ENCODE measurements around the gene NUDT9. TPM values are rescaled to one million over a fixed set of nuclear protein-coding genes. Genes with fewer than 3 reads are reported as not detected.
"Not testable (repeated sequence)": the region's sequence is repeated elsewhere in the genome, so short reads cannot be mapped to it uniquely, and the experiment has no call there.

Gene NUDT9
- total RNA-seq, 1 experiment from 2014 or later, result 28.7 TPM

DNA sequence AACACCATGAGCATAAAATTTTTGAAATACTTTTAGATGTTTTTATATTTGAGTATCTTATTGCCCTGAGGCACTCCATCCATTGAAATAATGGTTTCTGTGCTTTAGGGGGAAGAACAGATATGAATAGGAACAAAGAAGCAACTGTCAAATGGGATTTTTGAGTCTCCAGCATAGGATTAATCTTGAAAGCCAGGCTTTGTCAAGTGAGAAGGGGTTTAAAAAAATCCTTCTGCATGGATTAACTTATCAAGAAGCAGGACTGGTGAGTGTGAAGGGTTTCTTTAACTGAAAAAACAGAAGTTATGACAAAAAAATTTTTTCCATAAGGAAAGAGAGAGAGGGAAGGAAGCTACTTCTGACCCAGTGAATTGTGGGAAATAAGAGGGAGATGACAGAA is 7.6 kb upstream of the NUDT9 start:
- Mint-ChIP-seq H3K27ac (ENCODE audit: unreplicated experiment) (peak overlapping the region; percentile 55), H3K4me1 (ENCODE audit: low read depth, unreplicated experiment) (peaks cover 13% of the 10 kb centered on the region), H3K4me3 (ENCODE audit: unreplicated experiment) (no peak overlapping the region), H3K9me3 (ENCODE audit: unreplicated experiment) (no peaks in the 10 kb centered on the region), H3K27me3 (ENCODE audit: insufficient read depth, unreplicated experiment) (no peaks in the 10 kb centered on the region), H3K36me3 (ENCODE audit: insufficient read depth, unreplicated experiment) (peaks cover 7% of the 10 kb centered on the region)
- TF ChIP-seq, protein P1, sequence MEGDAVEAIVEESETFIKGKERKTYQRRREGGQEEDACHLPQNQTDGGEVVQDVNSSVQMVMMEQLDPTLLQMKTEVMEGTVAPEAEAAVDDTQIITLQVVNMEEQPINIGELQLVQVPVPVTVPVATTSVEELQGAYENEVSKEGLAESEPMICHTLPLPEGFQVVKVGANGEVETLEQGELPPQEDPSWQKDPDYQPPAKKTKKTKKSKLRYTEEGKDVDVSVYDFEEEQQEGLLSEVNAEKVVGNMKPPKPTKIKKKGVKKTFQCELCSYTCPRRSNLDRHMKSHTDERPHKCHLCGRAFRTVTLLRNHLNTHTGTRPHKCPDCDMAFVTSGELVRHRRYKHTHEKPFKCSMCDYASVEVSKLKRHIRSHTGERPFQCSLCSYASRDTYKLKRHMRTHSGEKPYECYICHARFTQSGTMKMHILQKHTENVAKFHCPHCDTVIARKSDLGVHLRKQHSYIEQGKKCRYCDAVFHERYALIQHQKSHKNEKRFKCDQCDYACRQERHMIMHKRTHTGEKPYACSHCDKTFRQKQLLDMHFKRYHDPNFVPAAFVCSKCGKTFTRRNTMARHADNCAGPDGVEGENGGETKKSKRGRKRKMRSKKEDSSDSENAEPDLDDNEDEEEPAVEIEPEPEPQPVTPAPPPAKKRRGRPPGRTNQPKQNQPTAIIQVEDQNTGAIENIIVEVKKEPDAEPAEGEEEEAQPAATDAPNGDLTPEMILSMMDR (IDR thresholded peaks at IDR 0.05; ENCODE audit: insufficient read depth in 1 of 2, low read depth in 1 of 2, low read length in 1 of 2, severe bottlenecking in 1 of 2, unreplicated experiment in 1 of 2), result no peak
- no peak overlapping the region for H3K4me3 ChIP-seq (ENCODE audit: low read depth, low read length)
- POLR2A ChIA-PET, result no interaction called here
- CTCF ChIA-PET, result no interaction called here
- no peaks in the 10 kb centered on the region for H3K9me3 ChIP-seq
- H3K27me3 ChIP-seq (replicated peaks; ENCODE audit: control insufficient read depth, insufficient read depth, low read length), result no peaks in the 10 kb centered on the region
- DNase-seq, result no peak
- peaks cover 19% of the 10 kb centered on the region for H3K4me1 ChIP-seq
- intact Hi-C loops (cut with micrococcal nuclease; ENCODE audit: unreplicated experiment), result no loop called here
- H3K36me3 ChIP-seq (ENCODE audit: control insufficient read depth, insufficient read depth, low read length), result no peaks in the 10 kb centered on the region
- BruUV-seq (replicated peaks), result no TSS peak

DNA sequence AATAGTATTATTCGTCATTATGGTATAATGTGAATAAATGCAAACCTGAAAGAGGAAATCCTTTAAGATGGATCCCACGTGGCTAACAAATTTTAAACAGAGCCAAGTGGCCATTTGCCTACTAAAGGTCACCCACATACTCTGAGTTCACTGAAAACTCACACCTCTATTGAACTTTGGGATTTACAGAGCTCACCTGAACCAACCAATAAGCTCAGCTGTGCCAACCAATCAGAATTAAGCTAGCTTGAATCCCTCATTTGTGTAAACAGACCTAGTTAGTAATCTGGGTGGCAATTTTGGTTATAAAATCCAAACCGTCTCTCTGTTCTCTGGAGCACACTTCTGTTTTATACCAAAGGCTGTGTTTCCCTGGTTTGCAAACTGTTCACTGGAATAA is 5.4 kb upstream of the NUDT9 start:
- Mint-ChIP-seq H3K9me3 (ENCODE audit: unreplicated experiment) (no peaks in the 10 kb centered on the region), H3K36me3 (ENCODE audit: insufficient read depth, unreplicated experiment) (no peaks in the 10 kb centered on the region), H3K27me3 (ENCODE audit: insufficient read depth, unreplicated experiment) (no peaks in the 10 kb centered on the region), H3K4me3 (ENCODE audit: unreplicated experiment) (no peak overlapping the region), H3K27ac (ENCODE audit: unreplicated experiment) (no peak overlapping the region), H3K4me1 (ENCODE audit: low read depth, unreplicated experiment) (peaks cover 13% of the 10 kb centered on the region)
- DNase-seq, result no peak
- TF ChIP-seq, protein P1 (IDR thresholded peaks at IDR 0.05; ENCODE audit: insufficient read depth in 1 of 2, low read depth in 1 of 2, low read length in 1 of 2, severe bottlenecking in 1 of 2, unreplicated experiment in 1 of 2), result no peak
- Histone ChIP-seq H3K4me1 (peaks cover 13% of the 10 kb centered on the region), H3K36me3 (ENCODE audit: control insufficient read depth, insufficient read depth, low read length) (no peaks in the 10 kb centered on the region), H3K9me3 (no peaks in the 10 kb centered on the region), H3K27me3 (replicated peaks; ENCODE audit: control insufficient read depth, insufficient read depth, low read length) (no peaks in the 10 kb centered on the region), H3K4me3 (ENCODE audit: low read depth, low read length) (no peak overlapping the region)
- POLR2A ChIA-PET, result no interaction called here
- intact Hi-C loops (cut with micrococcal nuclease; ENCODE audit: unreplicated experiment), result no loop called here
- no TSS peak for BruUV-seq (replicated peaks)
- CTCF ChIA-PET, result no interaction called here

DNA sequence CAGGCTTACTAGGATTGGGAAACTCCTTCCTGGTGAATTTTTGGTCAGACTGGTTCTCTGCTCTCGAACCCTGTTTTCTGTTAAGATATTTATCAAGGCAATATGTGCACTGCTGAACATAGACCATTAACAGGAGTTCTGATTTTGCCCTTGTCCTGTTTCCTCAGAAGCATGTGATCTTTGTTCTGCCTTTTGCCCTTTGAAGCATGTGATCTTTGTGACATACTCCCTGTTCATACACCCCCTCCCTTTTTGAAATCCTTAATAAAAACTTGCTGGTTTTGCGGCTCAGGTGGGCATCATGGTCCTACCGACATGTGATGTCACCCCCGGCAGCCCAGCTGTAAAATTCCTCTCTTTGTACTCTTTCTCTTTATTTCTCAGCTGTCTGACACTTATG is 4.0 kb upstream of the NUDT9 start:
- H3K4me3 Mint-ChIP-seq (ENCODE audit: unreplicated experiment); H3K27ac Mint-ChIP-seq (ENCODE audit: unreplicated experiment); BruUV-seq (replicated peaks); H3K27me3 ChIP-seq (replicated peaks; ENCODE audit: control insufficient read depth, insufficient read depth, low read length); H3K27me3 Mint-ChIP-seq (ENCODE audit: insufficient read depth, unreplicated experiment); H3K9me3 ChIP-seq; intact Hi-C loops (cut with micrococcal nuclease; ENCODE audit: unreplicated experiment); H3K36me3 ChIP-seq (ENCODE audit: control insufficient read depth, insufficient read depth, low read length); H3K4me3 ChIP-seq (ENCODE audit: low read depth, low read length); POLR2A ChIA-PET; H3K9me3 Mint-ChIP-seq (ENCODE audit: unreplicated experiment); CTCF ChIA-PET; DNase-seq; H3K36me3 Mint-ChIP-seq (ENCODE audit: insufficient read depth, unreplicated experiment): not testable (repeated sequence)
- peaks cover 13% of the 10 kb centered on the region for H3K4me1 Mint-ChIP-seq (ENCODE audit: low read depth, unreplicated experiment)
- peaks cover 13% of the 10 kb centered on the region for H3K4me1 ChIP-seq
